NCI-H446 (cell line): Measurements from ENCODE around the gene PCSK4.
"Not testable (repeated sequence)": the region's sequence is repeated elsewhere in the genome, so short reads cannot be mapped to it uniquely, and the experiment has no call there.

Experiments
- DNase-seq, 2 experiments: peaks; one replicate each; lab custom pipeline; 2025; lab: John Stamatoyannopoulos, UW

Gene PCSK4

DNA sequence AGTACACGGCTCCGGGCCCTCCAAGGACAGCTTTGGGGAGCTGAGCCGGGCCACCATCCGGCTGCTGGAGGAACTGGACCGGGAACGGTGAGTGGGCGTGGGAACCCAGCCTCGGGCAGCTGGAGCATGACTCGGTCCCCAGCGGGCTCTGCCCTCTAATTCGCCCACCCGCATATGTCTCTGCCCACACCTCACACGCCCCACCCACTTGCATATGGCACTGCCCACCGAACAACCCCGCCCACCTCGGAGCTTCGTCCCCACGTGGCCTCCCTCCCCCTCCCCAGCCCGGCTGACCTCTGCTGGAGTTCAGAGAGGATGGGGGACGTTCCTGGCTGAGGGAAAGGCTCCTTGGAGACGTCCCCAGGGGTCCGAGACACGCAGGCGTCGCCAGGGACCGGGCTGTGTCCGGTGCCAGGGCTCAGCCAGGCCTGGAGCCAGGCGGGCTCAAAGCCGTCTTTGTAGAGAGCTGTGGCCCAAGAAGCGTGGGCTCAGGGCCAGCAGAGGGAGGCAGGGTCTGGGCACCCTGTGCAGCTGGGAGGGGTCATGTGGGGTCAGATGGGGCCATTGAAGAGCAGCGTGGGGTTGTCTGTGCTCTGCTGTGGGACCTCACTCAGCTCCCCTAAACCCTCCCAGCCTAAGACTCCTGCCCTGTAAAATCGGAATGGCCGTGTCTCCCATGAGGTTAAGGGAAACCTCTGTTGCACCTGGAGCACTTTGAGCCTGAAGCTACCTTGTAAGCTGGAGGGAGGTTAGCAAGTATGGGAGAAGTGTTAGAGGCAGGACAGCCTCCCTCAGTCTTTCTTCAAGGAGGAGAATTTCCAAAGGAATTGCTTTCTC, 36.4 kb downstream of the PCSK4 start:
- DNase-seq = peak in 1 of 2 experiments; percentile 65

DNA sequence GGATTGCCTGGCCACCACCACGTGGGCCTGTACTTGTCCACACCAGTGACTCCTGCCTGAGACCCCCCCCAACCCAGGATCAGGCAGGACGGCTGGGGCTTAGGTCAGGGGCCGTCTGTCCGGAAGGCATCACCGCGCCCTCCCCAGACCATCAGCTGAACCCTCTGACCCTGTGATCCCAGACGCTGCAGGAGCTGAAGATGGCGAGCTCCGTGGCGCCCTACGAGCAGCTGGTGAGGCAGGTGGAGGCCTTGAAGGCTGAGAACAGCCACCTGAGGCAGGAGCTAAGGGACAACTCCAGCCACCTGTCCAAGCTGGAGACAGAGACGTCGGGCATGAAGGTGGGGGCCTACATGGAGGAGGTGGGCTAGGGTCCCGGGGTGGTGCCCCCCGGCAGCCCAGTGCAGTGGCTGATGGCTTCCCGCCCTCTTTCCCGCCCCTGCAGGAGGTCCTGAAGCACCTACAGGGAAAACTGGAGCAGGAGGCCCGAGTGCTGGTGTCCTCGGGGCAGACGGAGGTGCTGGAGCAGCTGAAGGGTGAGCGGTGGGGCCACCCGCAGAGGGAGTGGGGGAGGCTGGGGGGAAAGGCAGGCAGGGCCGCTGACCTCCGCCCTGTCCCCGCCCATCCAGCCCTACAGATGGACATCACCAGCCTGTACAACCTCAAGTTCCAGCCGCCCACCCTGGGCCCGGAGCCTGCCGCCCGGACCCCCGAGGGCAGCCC, 37.2 kb downstream of the PCSK4 start:
- DNase-seq = no peak

- no peak for DNase-seq
These were observed 38.0 kb downstream of the PCSK4 start for GRCh38 chr19:1451916-1452801.

DNA sequence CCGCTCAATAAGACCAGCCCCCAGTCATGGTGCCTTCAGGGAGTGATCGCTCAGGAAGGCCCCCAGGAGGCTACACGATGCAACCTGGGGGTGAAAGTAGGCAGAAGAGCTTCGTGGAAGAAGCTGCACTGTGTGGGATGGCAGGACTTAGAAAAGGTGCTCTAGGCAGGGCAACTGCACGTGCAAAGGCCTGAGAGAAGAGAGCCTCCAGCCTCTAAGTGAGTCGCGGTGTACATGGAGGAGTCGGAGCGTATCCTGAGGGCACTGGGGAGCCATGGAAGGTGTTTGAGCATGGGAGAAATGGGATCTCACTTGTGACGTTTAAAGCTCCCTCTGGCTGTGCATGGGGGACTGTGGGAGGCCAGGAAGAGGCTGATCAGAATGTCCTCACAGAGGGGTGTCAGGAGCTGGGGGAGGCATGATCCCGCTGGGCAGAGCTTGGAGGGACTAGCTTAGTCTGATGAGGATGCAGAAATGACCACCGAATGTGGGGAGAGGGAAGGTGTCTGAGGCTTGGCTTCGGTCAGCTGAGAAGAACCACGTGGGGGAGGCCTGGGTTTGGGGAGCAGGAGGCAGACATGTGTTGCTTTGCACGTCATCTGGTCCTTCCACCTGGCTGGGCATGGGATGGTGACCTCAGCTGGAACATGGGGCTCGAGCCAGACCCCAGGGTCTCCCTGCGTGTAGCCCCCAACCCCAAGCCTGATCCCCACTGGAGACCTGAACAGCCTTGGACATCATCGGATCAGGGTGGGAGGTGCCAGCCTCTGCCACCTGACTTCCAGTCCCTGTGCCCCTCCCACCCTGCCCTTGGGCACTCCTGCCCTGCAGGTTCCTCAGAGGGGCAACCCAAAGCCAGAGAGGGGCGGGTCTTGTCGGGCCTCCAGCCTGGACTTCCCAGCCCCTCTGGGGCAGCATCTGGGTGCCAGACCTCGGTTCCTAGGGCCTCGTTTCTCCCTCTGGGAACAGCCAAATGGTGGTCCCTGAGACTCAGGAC, 39.1 kb downstream of the PCSK4 start:
- no peak for DNase-seq

DNA sequence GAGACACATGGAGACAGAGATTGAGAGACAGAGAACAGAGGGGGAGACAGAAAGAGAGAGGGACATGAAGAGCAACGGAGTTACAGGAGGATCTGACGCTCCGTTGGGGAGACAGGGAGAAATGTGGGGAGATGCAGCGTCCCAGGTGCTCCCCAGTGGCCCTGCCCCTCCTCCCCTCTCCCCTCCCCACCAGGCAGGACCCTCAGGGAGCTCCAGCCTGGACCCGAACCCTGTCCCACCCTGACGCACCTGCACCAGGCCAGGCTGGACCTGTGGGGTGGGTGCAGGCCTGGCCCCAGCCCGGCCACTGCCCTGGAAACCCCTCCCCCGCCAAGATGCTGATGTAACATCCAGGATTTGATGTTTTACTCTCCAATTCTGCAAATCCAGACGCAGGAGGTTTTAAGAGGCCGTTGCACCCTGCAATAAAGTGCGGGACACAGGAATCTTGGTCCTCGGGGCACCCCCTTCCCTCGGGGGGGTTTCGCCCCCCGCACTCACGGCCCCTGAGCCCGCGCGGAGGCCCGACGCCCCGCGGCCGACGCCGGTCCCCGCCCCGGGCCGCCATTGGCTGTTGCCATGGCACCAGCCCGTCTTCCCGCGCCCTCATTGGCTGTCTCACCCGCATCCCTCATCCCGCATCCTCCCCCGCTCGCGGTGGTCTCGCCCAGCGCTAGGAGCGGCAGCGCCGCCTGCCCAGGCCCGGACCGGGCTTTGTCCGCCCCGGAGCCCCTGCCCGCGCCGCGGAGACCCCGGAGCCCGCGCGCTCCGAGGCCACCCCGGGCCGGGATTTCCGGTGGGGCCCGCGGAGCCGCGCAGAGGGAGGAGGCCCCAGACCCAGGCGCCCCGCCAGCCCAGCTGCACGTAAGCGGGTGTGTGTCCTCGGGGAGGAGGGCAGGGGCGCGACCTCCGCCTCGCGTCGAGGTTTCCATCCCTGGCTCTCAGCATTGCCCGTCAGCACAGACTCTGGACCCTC, 40.4 kb downstream of the PCSK4 start, which contains the start of gene APC2:
APC2 (plus strand) TSS at position 655 of the 976 bp plus-strand sequence. CDS start 2,881 bp downstream, outside the sequence.
- DNase-seq = peak in 1 of 2 experiments; percentile 62

GRCh38 chr19:1447944-1448343, 42.2 kb downstream of the PCSK4 start:
- no peak for DNase-seq

DNA sequence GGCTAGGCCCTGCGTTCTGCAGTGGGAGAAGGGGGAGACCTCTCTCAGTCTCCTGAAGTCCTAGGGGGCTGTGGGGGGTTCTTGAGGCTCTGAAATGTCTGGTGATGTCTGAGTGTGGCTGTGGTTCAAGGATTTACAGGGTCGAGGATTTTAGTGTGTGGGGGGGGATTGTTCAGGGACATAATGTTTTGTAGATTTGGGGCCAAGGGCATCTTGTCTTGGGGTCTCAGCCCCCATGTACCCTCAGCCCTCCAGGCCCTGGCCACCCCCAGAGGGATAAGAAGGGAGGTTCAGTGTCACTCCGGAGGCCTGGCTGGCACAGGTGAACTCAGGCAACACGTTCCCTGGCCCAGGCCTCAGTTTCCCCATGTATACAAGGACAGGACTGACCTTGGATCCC, 42.6 kb downstream of the PCSK4 start:
- DNase-seq = no peak

DNA sequence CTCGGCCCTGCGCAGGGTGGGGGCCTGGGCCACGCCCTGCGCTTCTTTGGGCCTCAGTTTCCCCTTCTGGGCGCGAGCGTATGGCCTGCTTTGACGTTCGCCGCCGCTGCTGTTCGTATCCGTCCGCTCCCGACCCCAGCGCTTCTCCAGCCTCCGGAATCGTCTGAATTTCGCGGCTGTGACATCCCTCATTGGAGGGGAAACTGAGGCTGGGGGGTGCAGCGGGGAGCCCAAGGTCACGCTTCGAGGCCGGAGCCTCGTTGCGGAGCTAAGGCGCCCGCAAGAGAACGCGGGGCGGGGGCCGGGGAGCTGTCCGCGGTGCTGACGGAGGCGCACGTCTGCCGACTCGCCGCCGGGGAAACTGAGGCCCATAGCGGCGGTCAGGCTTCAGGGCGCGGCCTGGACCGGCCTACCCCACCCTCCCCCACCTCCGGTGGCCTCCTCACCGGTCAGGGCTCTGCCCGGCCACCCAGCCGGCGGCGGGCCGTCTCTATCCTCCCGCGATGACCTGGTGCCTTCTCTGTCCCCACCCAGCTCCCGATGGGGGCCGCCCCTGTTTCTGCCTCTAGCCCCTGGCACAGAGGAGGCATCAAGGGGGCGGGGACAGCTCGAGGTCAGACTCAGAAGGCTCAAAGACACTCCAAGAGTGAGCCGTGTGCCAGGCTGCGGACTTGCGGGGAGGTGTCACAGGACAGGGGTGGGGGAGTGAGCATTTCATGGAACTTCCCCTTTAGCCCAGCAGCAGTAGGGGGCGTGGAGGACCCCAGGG, 43.3 kb downstream of the PCSK4 start:
- DNase-seq = peak in 1 of 2 experiments; percentile 38

GRCh38 chr19:1445932-1446712, 44.0 kb downstream of the PCSK4 start:
- DNase-seq = peak; percentile 26 to 84

DNA sequence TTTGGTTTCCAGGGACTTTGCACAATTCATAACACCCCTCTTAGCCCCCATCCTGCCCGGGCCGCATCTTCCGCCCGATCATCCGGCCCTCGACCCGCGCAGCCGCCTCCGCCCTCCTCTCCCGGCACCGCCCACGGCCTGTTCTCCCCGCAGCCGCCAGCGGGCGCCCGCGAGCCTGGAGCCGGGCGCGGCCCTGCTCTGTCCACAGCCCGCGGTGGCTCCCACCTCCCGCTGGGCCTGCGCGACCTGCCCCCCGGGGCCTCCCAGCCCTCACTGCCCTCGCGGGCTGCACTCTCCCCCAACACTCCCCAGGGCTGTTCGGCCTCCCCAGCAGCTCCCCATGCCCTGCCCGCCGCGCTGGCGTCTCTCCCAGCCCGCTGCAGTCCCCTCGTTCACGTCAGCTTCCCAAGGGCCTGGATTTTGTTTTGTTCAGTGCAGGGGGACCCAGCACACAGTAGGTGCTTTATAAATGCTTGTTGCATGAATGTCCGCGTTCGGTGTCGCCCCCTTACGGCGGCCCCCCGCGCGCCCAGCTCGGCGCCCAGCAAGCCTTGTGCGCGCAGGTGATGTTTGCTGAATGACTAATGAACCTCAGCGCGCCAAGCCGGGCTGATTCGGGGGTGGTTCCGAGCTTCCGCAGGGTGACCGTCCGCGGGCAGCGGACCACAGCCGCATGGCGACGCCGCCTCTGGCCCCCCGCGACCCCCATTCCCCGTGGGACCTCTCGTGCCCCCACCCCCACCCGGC, 44.8 kb downstream of the PCSK4 start:
- DNase-seq = peak; percentile 71 to 83

GRCh38 chr19:1441677-1442438, 48.3 kb downstream of the PCSK4 start:
- DNase-seq = no peak

DNA sequence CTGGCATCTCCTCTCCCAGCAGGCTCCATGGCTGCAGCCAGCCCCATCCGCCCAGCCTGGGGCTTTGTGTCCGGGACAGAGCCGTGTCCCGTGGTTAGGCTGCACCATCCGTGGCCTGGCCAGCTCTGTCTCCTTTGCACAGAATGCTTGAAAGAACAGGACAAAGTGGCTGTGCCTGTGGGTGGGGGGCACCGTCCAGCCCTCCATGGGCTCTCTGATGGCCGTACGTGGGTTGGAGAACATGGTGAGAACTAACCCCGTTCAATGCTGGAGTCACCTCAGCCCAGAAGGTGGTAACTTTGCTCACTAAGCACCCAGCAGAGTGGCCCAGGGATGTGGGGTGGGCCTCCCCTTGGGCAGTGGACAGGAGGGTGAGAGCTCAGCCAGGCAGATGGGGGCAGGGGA, 49.1 kb downstream of the PCSK4 start:
- DNase-seq = no peak

DNA sequence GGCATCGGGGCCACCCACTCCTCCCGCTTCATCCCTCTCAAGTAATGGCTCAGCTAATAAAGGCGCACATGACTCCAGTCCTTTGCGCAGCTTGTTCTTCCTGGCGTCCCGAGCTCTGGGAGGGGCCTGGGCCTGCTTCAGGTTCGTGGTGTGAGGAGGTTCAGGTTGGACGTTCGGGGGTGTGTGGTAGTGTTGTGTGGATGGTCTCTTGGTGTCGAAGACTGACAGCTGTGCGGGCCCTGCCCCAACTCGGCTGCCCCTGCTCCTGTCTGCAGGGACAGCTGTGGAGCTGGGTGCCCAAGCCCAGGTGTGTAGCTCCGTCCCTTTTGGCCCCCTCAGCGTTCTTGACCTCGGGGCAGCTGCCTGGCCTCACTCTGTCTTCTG, 49.7 kb downstream of the PCSK4 start:
- no peak for DNase-seq

DNA sequence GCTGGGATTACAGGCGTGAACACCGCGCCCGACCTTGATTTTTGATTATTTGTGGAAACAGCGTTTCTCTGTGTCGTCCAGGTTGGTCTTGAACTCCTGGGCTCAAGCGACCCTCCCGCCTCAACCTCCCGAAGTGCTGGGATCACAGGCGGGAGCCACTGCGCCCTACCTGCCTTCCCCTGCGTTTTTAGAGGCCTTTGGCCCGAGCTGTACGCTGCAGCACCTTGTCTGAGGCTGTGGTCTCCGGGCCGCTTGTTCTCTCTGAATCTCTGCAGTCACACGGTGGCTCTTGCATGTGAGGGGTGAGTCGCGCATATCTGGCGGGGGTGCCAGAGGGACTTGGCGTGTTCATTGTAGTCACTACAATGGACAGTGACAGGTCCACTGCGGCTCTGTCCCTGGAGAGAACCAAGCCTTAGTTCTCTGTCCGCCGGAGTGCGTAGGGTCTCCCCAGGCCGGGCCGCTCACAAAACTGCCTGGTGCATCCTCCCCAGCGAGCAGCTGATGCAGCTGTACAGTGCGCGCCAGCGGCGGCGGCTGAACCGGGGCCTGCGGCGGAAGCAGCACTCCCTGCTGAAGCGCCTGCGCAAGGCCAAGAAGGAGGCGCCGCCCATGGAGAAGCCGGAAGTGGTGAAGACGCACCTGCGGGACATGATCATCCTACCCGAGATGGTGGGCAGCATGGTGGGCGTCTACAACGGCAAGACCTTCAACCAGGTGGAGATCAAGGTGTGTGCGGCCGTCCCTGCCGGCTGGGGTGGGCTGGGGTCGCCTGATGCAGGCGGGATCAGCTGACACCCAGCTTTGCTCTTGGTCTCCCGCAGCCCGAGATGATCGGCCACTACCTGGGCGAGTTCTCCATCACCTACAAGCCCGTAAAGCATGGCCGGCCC, 50.4 kb downstream of the PCSK4 start:
- not testable (repeated sequence) for DNase-seq

DNA sequence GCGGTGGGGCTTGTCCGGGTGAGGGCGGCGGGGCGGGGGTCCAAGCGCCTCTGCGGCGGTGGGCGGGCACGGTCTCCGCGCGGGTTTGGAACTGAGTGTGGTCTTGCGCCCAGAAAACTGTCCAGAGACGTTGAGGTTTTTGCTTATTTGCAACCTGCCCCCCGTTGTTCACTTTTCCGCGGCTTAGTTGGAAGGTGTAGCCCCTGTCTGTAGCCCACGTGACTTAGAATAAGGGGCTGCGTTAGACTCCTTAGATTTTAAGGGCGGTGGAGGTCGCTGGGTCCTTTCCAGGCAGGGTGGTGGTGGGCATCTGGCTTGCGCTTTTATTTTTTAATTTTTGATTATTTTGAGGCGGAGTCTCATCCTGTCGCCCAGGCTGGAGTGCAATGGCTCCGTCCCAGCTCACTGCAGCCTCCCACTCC, 51.2 kb downstream of the PCSK4 start:
- no peak for DNase-seq
